GM21360 (cell line): ENCODE measurements around the gene ARPC2.

ENCODE experiments used
- ATAC-seq: cut with Tn5 transposase; IDR thresholded peaks from one replicate; pipeline ENCODE4 v1.9.1; 2021; ENCODE audit warnings: mild to moderate bottlenecking, moderate library complexity; ENCODE audit not compliant: unreplicated experiment

ARPC2 gene

DNA sequence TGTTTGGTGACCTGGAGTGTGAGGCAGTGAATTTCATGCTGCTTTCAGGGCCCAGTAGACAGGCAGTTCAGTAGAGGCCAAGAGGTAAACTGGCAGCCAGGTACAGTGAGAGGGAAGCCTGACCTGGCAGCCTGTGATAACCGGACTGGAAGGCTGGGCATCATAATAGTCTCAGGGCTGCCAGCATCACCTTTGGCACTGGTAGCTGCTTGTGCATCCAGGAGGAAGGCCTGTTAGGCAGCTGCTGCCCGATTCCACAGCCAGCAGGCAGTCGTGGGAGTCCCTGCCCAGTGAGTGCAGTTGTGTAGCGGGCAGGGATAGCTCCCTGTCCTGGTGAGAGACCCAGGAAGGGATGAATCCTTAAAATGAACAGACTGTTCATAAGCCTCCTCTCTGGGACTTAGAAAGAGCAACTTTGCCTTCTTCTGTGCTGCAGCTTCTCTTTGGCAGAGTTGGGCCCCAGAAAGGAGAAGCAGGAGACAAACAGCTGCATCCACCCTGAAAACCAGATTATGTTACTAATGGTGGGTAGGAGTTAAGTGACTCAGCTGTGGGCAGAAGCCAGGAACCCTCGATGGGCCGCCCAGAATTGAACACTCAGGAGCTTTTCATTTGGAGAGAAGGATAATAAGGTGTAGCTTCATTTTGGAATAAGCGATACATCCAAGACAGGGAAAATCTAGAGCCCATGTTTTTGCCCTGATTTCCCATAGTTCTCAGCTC, 35.7 kb downstream of the ARPC2 start:
- ATAC-seq, result no peak

DNA sequence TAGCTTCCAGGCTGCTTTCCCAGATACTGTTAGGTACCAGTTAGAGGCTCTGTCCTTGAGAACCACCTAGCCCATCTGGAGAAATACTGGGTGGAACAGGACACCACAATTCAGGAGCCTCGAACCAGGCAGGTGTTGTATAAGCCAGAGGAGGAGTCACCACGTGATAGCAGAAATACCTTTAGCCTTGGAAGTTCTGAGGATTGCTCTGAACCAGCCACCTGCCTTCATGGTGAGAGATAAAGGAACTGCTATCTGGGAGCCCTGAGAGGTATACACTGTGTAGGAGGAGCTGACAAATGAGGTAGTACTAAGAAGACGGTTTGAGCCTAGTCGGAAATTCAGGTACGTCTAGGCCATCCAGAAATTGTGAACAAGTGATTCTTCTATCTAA, 36.2 kb downstream of the ARPC2 start:
- ATAC-seq, result no peak

DNA sequence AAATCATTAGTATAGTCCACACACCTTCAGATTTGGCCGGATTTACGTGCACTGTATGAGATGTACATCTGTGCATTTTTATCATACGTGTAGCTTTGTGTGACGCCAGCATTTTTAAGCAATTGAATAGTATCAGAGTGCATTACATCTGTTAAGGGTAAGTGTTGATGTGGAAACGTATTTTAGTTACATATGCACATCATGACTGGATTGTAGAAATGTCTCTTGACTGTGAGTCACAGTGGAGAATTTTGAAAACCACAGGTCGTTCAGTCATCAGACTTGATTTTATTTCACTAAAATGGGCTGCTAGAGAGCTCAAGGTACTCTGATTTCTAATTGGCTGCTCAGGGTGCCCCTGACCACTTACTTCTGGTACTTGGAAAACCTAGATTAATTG, 38.5 kb downstream of the ARPC2 start:
- ATAC-seq, result no peak

DNA sequence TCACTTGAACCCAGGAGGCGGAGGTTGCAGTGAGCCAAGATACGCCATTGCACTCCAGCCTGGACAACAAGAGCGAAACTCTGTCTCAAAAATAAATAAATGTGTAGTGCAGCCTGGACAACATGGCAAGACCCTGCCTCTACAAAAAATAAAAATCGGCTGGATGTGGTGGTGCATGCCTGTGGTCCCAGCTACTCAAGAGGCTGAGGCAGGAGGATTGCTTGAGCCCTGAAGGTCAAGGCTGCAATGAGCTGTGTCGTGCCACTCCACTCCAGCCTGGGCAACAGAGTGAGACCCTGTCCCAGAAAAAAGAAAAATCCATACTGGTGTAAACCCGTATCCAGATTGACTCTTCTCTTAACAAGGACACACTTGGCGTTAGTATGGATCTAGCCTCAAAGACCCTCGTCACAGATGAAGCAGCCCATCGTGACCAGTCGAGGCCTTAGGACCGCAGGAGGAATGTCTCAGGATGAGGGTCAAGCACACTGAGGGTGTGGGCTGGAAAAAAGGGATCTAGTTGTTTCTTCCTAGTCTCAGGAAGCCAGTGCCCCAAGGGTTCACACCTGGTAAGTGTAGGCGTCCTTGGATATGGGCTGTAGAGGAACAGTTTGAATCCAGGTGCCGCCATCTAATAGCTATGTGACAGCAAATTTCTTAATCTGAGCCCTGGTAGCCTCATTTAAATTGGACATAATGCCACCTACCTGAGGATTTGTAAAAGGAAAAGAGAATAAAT, 39.8 kb downstream of the ARPC2 start:
- no peak for ATAC-seq

DNA sequence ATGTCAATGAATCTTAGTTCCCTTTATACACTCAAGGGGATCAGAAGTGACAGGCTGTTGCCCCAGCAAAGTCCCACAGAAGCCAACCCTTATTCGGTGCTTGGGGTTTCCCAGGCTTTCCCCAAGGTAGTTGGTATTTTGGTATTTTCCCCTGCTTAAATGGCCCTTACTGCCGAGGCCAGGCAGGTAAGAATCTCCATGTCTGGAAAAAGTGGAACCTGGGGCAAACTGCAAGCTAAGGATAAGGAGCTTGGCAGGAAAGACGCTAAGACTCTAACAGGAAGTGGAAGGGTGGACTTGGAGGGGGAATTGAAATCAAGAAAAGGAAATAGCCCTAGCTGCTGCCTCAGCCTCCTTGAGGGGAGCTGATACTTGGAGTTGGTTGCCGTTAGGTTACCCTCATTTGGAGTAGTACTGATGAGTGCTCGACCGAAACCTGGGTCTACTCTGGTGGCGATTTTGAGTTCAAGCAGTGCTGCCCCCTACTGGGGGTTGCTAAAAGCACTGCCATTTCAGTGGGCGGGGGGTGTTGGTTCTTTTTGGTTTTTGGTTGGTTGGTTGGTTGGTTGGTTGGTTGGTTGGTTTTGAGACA, 40.5 kb downstream of the ARPC2 start:
- ATAC-seq, result peak; percentile 85

DNA sequence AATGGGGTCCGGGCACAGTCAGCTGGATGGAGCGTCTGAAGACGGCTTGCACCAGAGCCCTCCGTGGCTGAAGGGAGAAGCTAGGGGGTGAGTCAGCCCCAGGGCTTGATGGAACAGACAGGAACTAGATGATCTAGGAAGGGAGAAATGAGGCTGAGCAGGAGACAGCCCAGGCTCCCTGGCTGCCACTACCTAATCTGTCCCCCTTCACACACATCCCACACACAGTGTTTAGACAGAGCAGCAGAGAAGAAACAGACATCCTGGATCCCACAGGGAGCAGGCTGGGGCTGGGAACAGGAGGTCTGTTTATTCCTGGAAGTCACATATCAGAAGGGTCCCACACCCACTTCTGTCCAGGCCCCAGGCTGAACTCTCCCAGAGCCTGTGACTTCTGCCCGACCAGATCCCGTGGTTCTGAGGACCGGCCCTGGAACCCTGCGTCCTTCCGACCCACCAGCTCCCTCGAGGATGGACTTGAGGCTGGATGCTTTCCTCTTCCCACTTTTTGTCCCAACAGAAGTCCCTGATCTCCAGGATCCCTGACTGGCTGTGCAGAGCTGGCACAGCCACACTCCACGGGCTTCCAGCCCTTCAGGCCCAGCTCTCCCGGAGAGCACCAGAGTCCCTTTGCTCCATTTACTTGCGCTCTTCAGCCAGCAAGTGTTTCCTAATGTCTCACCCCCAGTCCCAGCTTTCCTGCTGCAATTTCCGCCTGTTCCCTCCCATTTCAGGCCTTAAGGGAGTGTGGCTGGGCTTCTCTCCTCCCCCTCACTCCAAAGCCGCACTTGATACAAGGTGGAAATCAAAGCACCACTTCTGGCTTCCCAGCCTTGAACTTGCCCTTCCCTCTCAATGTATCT, 42.3 kb downstream of the ARPC2 start:
- no peak for ATAC-seq

DNA sequence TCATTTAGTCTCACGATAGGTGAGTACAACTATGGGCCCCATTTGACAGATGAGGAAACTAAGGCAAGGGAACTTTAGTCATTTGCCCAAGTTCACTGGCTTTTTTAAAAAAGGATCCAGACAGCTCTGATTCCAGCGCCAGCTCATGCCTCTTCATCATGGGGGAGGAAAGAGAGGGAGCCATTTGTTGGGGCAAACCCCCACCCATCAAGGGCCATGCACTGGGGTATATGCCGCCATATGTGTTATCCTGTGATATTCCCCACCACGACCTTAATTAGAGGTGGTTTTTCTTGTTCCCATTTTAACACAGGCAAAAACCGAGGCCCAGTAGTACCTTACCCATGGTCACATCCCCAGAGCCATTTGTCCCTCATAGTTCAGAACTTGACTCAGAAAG, 43.2 kb downstream of the ARPC2 start:
- no peak for ATAC-seq

DNA sequence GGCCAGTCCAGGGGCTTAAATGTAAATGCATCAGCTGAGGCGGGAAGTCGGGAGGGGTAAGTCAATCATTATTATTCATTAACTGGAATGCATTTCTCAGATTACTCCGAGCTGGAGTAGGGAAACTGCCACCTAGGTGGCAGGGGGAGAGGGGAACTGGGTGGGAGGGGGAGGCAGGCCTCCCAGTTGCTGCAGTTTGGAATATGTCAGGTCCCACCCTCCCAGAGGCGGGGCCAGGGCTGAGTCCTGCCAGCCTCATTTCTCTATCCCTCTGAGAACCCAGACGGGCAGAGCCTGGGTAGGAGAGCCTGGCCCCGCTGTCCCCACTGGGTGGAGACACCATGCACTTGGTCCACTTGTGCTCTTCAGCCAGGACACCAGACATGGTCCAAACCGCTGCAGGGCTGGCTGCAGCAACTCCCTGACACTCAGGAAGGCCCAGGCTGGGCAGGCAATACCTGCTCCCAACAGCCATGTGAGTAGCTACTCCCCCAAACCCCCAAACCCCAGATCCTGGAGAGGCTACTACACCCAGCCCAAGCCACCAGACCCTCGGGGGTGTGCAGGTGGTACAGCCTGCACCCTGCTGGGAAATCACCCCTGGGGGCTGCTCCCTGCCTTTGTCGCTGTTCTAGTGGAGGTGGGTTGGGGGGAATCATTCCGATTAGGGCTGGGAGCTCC, 43.9 kb downstream of the ARPC2 start, which contains the start of gene GPBAR1:
Gene GPBAR1 (plus strand): TSS at position 274 of the 681 bp plus-strand sequence. CDS start 1,710 bp downstream, outside the sequence.
- ATAC-seq, result no peak

DNA sequence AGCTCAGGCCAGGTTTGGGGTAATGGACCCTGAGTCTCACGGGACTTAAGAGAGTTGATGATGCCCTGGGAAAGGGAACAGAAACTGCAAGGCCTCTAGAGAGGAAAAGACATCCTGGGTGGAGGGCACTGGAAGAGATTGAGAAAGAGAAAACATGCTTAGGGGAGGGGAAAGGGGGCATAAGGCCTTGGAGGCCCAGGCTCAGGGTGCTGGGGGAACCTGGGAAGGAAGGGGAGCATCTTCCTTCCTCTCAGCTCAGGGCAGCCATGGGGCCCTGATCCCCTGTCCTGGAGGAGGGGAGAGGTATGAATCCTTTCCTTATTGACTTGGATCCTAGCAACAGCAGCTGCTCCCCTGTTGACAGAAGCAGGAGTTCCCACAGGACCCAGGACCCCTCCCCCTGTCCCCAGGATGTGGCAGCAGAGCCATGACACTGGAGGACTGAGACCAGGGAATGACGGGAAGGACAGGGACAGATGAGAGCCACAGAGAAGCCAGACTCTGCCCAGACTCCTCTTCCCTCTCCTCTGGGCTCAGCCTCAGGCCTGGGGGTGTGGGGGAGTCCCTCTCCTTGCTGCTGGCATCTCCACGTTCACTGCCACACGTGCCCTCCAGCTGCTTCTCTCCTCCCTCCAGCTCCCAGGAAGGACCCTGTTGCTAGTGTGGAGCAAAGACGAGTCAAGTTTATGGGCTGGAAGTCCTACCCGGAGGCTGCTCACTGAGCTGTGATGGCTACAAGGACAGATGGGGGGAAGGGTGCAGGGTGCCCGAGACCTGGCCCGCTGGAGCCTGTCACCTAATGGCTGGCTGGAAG, 44.6 kb downstream of the ARPC2 start:
- no peak for ATAC-seq

DNA sequence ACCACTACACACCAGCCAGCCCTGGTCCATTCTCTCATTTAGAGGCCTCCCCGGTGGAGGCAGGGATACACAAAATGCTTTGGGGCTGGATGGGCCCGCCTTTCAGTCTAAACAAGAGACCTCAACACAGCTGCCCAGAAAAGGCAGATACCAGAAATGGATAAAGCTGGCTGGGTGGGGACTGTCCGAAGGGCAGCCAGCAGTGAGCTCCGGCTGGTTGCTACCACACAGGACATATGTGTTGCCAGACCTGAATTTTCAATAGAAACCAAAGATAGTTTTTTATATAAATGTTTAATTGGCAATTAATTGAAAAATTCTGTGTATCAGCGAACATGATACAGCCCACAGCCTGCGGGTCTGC, 45.2 kb downstream of the ARPC2 start:
- ATAC-seq, result no peak

DNA sequence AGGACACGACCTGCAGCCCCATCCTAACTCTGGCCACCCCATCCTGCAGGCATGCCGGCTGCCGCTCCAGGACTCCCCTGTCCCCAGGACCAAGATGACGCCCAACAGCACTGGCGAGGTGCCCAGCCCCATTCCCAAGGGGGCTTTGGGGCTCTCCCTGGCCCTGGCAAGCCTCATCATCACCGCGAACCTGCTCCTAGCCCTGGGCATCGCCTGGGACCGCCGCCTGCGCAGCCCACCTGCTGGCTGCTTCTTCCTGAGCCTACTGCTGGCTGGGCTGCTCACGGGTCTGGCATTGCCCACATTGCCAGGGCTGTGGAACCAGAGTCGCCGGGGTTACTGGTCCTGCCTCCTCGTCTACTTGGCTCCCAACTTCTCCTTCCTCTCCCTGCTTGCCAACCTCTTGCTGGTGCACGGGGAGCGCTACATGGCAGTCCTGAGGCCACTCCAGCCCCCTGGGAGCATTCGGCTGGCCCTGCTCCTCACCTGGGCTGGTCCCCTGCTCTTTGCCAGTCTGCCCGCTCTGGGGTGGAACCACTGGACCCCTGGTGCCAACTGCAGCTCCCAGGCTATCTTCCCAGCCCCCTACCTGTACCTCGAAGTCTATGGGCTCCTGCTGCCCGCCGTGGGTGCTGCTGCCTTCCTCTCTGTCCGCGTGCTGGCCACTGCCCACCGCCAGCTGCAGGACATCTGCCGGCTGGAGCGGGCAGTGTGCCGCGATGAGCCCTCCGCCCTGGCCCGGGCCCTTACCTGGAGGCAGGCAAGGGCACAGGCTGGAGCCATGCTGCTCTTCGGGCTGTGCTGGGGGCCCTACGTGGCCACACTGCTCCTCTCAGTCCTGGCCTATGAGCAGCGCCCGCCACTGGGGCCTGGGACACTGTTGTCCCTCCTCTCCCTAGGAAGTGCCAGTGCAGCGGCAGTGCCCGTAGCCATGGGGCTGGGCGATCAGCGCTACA, 45.9 kb downstream of the ARPC2 start:
- ATAC-seq, result no peak

DNA sequence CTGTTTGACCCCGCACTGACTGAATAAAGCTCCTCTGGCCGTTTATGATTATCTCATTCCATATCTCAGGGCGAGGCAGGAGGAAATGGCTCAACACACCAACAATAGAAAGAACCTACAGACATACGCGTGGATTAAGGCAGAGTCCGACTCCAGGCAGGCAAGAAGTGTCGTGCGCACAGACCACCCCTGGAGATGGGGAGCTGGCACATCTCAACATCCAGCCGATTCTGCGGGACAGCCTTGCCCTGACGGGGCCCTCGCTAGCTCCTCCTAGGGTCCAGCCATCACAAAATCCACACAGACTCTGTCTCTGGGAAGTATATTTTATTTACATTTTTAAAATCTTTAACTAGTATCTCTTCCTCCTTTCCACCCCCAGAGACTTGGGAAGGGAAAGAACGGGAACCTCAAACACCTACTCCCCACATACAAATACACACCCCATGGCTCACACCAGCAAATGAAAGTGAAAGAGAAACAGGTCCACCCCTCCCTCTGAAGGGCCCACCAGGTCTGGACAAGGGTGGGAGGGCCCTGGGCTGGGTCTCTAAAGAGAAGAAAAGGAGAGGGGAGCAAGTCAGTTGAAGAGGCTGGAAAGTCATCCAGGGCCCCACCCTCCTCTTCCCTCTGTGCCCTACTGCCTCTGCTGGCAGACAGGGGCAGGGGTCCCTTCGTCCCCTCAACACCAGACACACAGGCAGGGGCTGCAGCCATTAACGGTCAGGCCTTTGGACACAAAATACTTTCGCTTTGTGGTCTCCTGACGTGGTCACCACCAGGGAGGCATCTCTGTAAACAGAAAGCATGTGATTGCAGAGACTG, 47.0 kb downstream of the ARPC2 start:
- no peak for ATAC-seq

DNA sequence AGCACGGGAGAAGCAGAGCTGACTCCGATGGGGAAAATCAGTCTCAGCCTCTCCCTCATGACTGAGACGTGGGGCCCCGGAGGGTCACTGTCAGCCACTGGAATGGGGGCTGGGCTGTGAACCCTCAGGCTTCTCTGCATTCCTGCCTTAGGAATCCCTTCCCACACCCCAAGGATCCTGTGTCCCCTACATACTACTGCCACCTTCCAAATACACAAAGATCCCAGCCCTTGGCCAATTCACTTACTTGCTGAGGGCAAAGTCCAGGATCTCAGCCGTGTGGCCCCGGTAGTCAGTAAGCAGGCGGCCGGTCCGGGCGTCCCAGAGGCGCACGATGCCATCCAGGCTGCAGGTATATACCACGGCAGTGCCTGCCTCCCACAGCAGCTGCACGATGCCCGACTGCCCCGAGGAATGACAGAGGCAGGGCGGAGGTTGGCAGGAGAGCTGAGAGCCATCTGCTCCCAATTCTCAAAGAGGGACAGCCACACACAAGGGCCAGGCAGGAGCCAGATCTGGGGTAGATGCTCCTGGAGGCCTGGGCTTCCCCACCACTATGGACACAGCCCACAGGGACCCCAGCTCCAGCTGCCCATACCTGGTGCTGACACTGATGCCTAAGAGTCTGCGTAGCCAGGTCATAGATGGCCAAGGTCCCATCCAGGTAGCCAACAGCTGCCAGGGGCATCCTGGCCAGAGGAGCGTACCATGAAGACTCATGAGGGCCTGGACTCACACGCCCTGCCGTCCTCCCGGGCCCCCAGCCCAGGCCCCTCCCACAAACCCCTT, 48.0 kb downstream of the ARPC2 start:
- no peak for ATAC-seq

DNA sequence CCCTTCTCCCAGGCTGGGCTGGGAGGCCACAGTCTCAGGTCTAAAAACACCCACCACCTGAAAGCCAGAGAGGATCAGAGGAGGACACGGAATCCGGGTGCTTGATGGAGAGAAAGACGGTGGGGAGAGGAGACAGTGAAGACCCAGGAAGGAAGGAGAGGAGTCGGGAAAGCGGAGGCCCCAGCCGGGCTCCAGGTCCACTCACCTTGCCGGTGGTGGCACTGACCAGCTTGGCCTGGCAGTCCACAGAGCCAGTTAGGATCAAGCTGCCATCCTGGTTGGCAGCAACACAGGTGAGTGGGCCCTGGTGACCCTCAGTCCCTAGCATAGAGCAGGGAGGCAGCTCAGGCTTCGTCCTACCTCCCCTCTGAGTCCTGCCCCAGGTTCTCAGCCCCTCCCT, 48.6 kb downstream of the ARPC2 start:
- no peak for ATAC-seq

DNA sequence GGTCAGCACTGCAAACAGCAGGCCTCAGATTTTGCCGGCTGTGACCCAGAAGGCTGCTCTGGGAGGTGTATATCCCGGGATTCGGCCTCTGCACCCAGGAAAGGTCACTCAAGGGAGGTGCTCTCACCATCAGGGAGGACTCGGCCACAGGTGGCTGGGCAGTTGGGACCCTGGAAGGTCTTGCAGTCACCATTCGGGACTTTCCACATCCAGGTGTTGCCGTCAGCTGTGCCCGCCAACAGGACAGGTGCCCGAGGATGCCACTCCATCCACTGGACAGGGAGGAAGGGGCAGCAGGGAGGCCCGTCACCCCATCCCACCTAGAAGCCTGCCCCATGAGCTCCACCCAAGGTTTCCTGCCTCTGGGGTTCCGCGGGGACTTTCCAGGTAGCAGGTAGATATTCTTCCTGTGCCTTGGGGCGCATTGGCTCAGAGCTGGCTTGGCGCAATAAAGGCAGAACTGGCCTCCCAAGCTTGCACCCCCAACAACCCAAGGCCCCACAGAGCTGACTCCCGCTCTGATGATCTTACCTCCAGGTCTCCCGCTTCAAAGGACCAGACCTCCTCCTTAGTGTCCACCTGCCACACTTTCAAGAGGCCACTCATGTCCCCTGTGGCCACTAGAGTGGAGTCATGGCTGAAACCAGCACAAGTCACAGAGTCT, 49.5 kb downstream of the ARPC2 start:
- no peak for ATAC-seq

DNA sequence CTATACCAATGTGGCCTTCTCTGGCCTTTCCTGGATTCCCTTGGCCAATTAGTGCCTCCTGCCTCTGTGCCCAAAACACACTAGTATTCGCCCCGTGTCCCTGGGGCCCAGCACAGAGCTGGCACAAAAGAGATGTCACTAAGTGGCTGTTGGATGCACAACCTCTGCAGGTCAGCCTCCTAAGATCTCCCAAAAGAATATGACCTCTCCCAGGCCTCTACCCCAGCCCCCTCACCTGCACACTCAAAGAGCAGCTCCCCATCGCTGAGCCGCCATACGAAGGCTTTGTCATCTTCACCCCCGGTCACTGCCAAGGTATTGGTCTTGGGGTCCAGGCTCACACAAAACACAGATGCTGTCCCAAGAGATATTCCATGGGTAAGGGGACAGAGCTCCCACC, 50.3 kb downstream of the ARPC2 start:
- ATAC-seq, result no peak
